ELR (cell line): ENCODE data around the gene TEX13D.
"Not testable (repeated sequence)": the region's sequence is repeated elsewhere in the genome, so short reads cannot be mapped to it uniquely, and the experiment has no call there.

Source experiments
- DNase-seq: peaks from one replicate; pipeline ENCODE4 v3.0.0-alpha.2; 2015; ENCODE audit warnings: low read depth

TEX13D gene

GRCh38 chrX:124332481-124333424 is at the start of gene TEX13D:
TEX13D (plus strand) TSS chrX:124332660; CDS start chrX:124332918, 258 bp downstream.
- no peak for DNase-seq

- no peak for DNase-seq
Observed at GRCh38 chrX:124289443-124289842, 43.0 kb upstream of the TEX13D start.

- no peak for DNase-seq
Observed at GRCh38 chrX:124293810-124294209, 38.6 kb upstream of the TEX13D start.

GRCh38 chrX:124299323-124299722 is 33.1 kb upstream of the TEX13D start:
- not testable (repeated sequence) for DNase-seq

- peak; percentile 0 for DNase-seq
Observed at GRCh38 chrX:124300405-124300804, 32.1 kb upstream of the TEX13D start.

GRCh38 chrX:124307253-124307907 is 25.1 kb upstream of the TEX13D start:
- DNase-seq: no peak

- DNase-seq: no peak
Observed at GRCh38 chrX:124325732-124326131, 6.7 kb upstream of the TEX13D start.

- peak; percentile 1 for DNase-seq
Observed at GRCh38 chrX:124328765-124329164, 3.7 kb upstream of the TEX13D start.

- no peak for DNase-seq
Observed at GRCh38 chrX:124333862-124334261, 1.4 kb downstream of the TEX13D start.

GRCh38 chrX:124334555-124334954 is 2.1 kb downstream of the TEX13D start:
- not testable (repeated sequence) for DNase-seq

- no peak for DNase-seq
Observed at GRCh38 chrX:124335598-124335997, 3.1 kb downstream of the TEX13D start.

GRCh38 chrX:124337916-124338315 is 5.5 kb downstream of the TEX13D start:
- no peak for DNase-seq

GRCh38 chrX:124338733-124339514 is 6.5 kb downstream of the TEX13D start:
- no peak for DNase-seq

GRCh38 chrX:124341396-124342132 is 9.1 kb downstream of the TEX13D start:
- DNase-seq: no peak

- no peak for DNase-seq
Observed at GRCh38 chrX:124342174-124342867, 9.9 kb downstream of the TEX13D start.

GRCh38 chrX:124343016-124343415 is 10.6 kb downstream of the TEX13D start:
- no peak for DNase-seq

GRCh38 chrX:124344246-124344645 is 11.8 kb downstream of the TEX13D start:
- DNase-seq: no peak

GRCh38 chrX:124346117-124346876 is 13.8 kb downstream of the TEX13D start, which contains the start of gene SH2D1A:
SH2D1A (plus strand) TSS chrX:124346563; CDS start chrX:124346643, 80 bp downstream.
- DNase-seq: no peak

GRCh38 chrX:124346877-124347241 is 14.4 kb downstream of the TEX13D start:
- no peak for DNase-seq

GRCh38 chrX:124347242-124347641 is 14.8 kb downstream of the TEX13D start:
- DNase-seq: no peak
